Gastrocnemius medialis (tissue), 4 donors: ENCODE results near the gene COL4A1. TPM values are rescaled to one million over a fixed set of nuclear protein-coding genes. Genes with fewer than 3 reads are reported as not detected.

Experiments used
- ATAC-seq, 2 donors: fragments of 150-250 bp; one replicate each; pipeline ENCODE4 v1.9.1; 2016
- DNase-seq, 2 donors: peaks; one replicate each; pipeline ENCODE4 v3.0.0-alpha.2; 2019
- H3K27ac ChIP-seq, 4 donors: fragments of 200-600 bp; sonication (generic); 1 replicate in 1 of 4; 2 replicates in 3 of 4; pipeline ENCODE4 v1.5.1; 2016 to 2018; ENCODE audit warnings: mild to moderate bottlenecking in 2 of 4, moderate library complexity in 1 of 4
- H3K27me3 ChIP-seq, 3 donors: fragments of 200-600 bp; sonication (generic) in 2 of 3; 1 replicate in 1 of 3; 2 replicates in 2 of 3; pipeline versions ENCODE4 v1.5.1 to v1.6.0; 2016 to 2019; ENCODE audit warnings: mild to moderate bottlenecking in 1 of 3, moderate library complexity in 1 of 3
- H3K36me3 ChIP-seq, 2 donors: fragments of 200-600 bp; sonication (generic) in 1 of 2; one replicate each; pipeline ENCODE4 v1.5.1; 2017 to 2018
- H3K4me1 ChIP-seq, 2 donors: fragments of 200-600 bp; sonication (generic) in 1 of 2; one replicate each; pipeline ENCODE4 v1.5.1; 2016 to 2017; ENCODE audit warnings: mild to moderate bottlenecking in 2 of 2
- H3K4me3 ChIP-seq, 4 donors: fragments of 200-600 bp; sonication (generic) in 3 of 4; 1 replicate in 1 of 4; 2 replicates in 3 of 4; pipeline ENCODE4 v1.5.1; 2016 to 2019; ENCODE audit warnings: mild to moderate bottlenecking in 2 of 4
- H3K9me3 ChIP-seq, 3 donors: fragments of 200-600 bp; sonication (generic) in 2 of 3; 1 replicate in 1 of 3; 2 replicates in 2 of 3; pipeline ENCODE4 v1.5.1; 2016 to 2019
- CTCF ChIP-seq, 5 experiments: fragments of 450-650 bp in 3 of 5; fragments of 200-600 bp in 2 of 5; sonication (generic) in 2 of 5; IDR thresholded peaks in 4 of 5; conservative IDR thresholded peaks in 1 of 5; 1 replicate in 4 of 5; 2 replicates in 1 of 5; pipeline ENCODE4 v1.5.1; 2016 to 2019; ENCODE audit warnings: antibody characterized with exemption in 5 of 5, mild to moderate bottlenecking in 3 of 5, moderate library complexity in 3 of 5
- POLR2A ChIP-seq, 2 donors: fragments of 450-650 bp; IDR thresholded peaks; one replicate each; pipeline ENCODE4 v1.6.1; 2017; ENCODE audit warnings: antibody characterized with exemption in 2 of 2, mild to moderate bottlenecking in 2 of 2, moderate library complexity in 2 of 2
- in situ Hi-C, 4 donors: fragments of 200-750 bp; cut with MboI; loops; one replicate each; pipeline versions ENCODE4 v1.15.0 to v1.8.0; 2017; ENCODE audit warnings: low sequenced_read_pairs in 4 of 4
- intact Hi-C: fragments of 100-400 bp; cut with DNase I; formaldehyde crosslinking; loops from one replicate; pipeline ENCODE4 v1.15.1; 2023; ENCODE audit warnings: low total_unique reads
- total RNA-seq, 4 donors: library from RNA; depleted of rRNA; stranded (reverse); fragments of >200 nt; gene quantifications; one replicate each; pipeline versions ENCODE4 v1.1.0 to v1.2.3, GENCODE V29; 2016

Gene COL4A1
- total RNA-seq, 4 donors from 2014 or later = 60.5 to 127 (median 120) TPM

DNA sequence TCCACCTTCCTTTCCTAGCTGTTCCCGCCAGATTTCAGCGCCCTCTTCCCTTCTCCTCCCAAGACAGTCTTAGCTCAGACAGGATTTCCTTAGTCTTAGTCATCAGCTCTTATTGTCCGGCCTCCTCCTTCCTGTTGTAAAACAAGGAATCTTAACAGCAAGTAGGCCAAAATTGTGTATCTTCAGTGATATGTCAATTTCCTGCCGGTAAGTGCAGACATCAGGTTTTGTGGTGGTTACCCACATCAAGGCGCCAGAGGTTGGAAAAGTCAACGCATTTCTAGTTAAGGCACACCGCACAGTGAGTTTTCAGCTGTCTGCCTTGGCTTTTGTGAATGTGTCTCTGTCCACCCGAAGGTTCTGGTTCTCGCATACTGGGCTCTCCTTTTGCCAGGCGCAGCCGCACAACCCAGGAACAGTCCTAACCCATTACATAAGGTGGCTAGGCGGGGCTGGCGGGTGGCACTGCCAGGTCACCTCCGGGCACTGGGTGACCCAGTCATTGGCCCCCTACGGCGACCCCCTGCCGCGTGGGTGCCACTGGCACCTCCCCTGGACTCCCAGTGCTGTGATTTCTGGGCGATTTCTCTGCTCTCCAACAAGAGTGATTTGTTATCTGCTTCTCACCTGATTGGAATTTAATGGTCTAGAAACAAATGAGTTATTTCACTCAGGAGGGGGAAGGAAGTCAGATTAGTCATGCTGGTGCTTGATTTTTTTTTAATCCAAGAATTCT lies 13.0 kb upstream of the COL4A1 start:
- Histone ChIP-seq H3K9me3 (no peaks in the 10 kb centered on the region), H3K27ac (peak overlapping the region; percentile 38 to 75 (median 62)), H3K4me3 (no peak overlapping the region), H3K27me3 (peaks cover 0 to 5% (median 3%) of the 10 kb centered on the region in 3 donors), H3K36me3 (no peaks in the 10 kb centered on the region), H3K4me1 (peaks cover 26 to 42% of the 10 kb centered on the region in 2 donors)
- TF ChIP-seq POLR2A (IDR thresholded peaks at IDR 0.05) = no peak
- TF ChIP-seq CTCF (IDR thresholded peaks at IDR 0.05 in 4 of 5, conservative IDR thresholded peaks at IDR 0.05 in 1 of 5) = no peak
- intact Hi-C loops (no loop called here), in situ Hi-C loops (no loop called here)
- no peak for DNase-seq
- peak in 1 of 2 donors; percentile 35 for ATAC-seq

GRCh38 chr13:110319397-110319773 lies 12.4 kb upstream of the COL4A1 start:
- H3K27me3 ChIP-seq = peaks cover 0 to 5% (median 3%) of the 10 kb centered on the region in 3 donors
- no peaks in the 10 kb centered on the region for H3K9me3 ChIP-seq
- in situ Hi-C loops = no loop called here
- TF ChIP-seq POLR2A (IDR thresholded peaks at IDR 0.05) (no peak), CTCF (IDR thresholded peaks at IDR 0.05 in 4 of 5, conservative IDR thresholded peaks at IDR 0.05 in 1 of 5) (no peak)
- DNase-seq = no peak
- H3K27ac ChIP-seq = peak overlapping the region; percentile 38 to 75 (median 62)
- intact Hi-C loops = no loop called here
- no peak for ATAC-seq
- H3K4me1 ChIP-seq = peaks cover 26 to 39% of the 10 kb centered on the region in 2 donors
- no peaks in the 10 kb centered on the region for H3K36me3 ChIP-seq
- H3K4me3 ChIP-seq = no peak overlapping the region

DNA sequence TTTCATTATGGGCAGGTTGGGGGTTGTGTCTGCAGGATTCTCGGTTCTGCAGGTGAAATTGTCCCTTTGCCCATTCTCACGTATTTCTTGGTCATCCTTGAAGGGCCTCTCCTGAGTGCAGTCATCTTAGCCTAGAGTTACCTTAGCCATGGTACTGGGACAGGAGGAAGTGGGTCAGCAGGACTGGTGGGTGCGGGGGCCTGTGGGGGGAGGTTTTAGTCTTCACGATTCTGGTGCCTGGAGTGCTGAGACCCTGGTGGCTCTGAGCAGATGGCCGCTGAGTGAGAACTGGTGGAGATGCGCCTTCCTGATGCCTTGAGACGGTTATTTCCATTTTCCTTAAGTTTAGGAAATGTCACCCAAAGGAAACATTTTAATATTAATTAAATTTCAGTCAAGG lies 12.0 kb upstream of the COL4A1 start:
- H3K4me3 ChIP-seq = no peak overlapping the region
- H3K27ac ChIP-seq = peak overlapping the region; percentile 41 to 75 (median 62)
- H3K27me3 ChIP-seq = peaks cover 0 to 5% (median 1%) of the 10 kb centered on the region in 3 donors
- TF ChIP-seq POLR2A (IDR thresholded peaks at IDR 0.05) (no peak), CTCF (IDR thresholded peaks at IDR 0.05 in 4 of 5, conservative IDR thresholded peaks at IDR 0.05 in 1 of 5) (no peak)
- no peaks in the 10 kb centered on the region for H3K9me3 ChIP-seq
- DNase-seq (no peak), ATAC-seq (no peak)
- H3K4me1 ChIP-seq = peaks cover 23 to 34% of the 10 kb centered on the region in 2 donors
- H3K36me3 ChIP-seq = no peaks in the 10 kb centered on the region
- in situ Hi-C loops (no loop called here), intact Hi-C loops (no loop called here)

GRCh38 chr13:110317496-110318195 lies 10.7 kb upstream of the COL4A1 start:
- ATAC-seq (no peak), DNase-seq (no peak)
- Histone ChIP-seq H3K27me3 (no peaks in the 10 kb centered on the region), H3K4me3 (no peak overlapping the region), H3K9me3 (no peaks in the 10 kb centered on the region), H3K36me3 (no peaks in the 10 kb centered on the region), H3K4me1 (peaks cover 20 to 22% of the 10 kb centered on the region in 2 donors), H3K27ac (peak overlapping the region in 3 of 4 donors; percentile 16 to 75 (median 49))
- in situ Hi-C loops (no loop called here), intact Hi-C loops (no loop called here)
- TF ChIP-seq CTCF (IDR thresholded peaks at IDR 0.05 in 4 of 5, conservative IDR thresholded peaks at IDR 0.05 in 1 of 5) = no peak
